NCI-H82 treated with DMSO at 0.1 percent for 48 hours (cell line): ENCODE data around the gene ARMH3.
"Not testable (repeated sequence)": the region's sequence is repeated elsewhere in the genome, so short reads cannot be mapped to it uniquely, and the experiment has no call there.

ENCODE experiments used
- DNase-seq: peaks from one replicate; lab custom pipeline; 2025; ENCODE audit not compliant: unreplicated experiment; lab: John Stamatoyannopoulos, UW

The ARMH3 gene

GRCh38 chr10:101993651-101994200 is 62.2 kb downstream of the ARMH3 start:
- DNase-seq, result peak; percentile 60

- peak; percentile 23 for DNase-seq
These were observed 62.8 kb downstream of the ARMH3 start for GRCh38 chr10:101993221-101993620.

- DNase-seq, result no peak
These were observed 68.8 kb downstream of the ARMH3 start for GRCh38 chr10:101987136-101987535.

- DNase-seq, result no peak
These were observed 69.4 kb downstream of the ARMH3 start for GRCh38 chr10:101986624-101986971.

- not testable (repeated sequence) for DNase-seq
These were observed 75.3 kb downstream of the ARMH3 start for GRCh38 chr10:101980677-101981076.

GRCh38 chr10:101974091-101974971 is 81.6 kb downstream of the ARMH3 start:
- DNase-seq, result no peak

GRCh38 chr10:101972761-101973160 is 83.2 kb downstream of the ARMH3 start:
- no peak for DNase-seq

- no peak for DNase-seq
These were observed 86.5 kb downstream of the ARMH3 start for GRCh38 chr10:101969412-101969922.

- DNase-seq, result no peak
These were observed 87.0 kb downstream of the ARMH3 start for GRCh38 chr10:101968940-101969321.

GRCh38 chr10:101968286-101968939 is 87.6 kb downstream of the ARMH3 start:
- DNase-seq, result no peak

- DNase-seq, result no peak
These were observed 88.3 kb downstream of the ARMH3 start for GRCh38 chr10:101967713-101968112.

- DNase-seq, result no peak
These were observed 88.9 kb downstream of the ARMH3 start for GRCh38 chr10:101967119-101967518.

- no peak for DNase-seq
These were observed 90.8 kb downstream of the ARMH3 start for GRCh38 chr10:101965075-101965765.

GRCh38 chr10:101961591-101962498 is 94.1 kb downstream of the ARMH3 start:
- DNase-seq, result no peak

GRCh38 chr10:101960879-101961395 is 95.0 kb downstream of the ARMH3 start:
- no peak for DNase-seq

GRCh38 chr10:101959346-101959916 is 96.5 kb downstream of the ARMH3 start:
- DNase-seq, result no peak

GRCh38 chr10:101958691-101959090 is 97.3 kb downstream of the ARMH3 start:
- no peak for DNase-seq

GRCh38 chr10:101956898-101957297 is 99.1 kb downstream of the ARMH3 start:
- DNase-seq, result no peak

GRCh38 chr10:101956117-101956516 is 99.9 kb downstream of the ARMH3 start:
- no peak for DNase-seq

- DNase-seq, result no peak
These were observed 103.8 kb downstream of the ARMH3 start for GRCh38 chr10:101952191-101952590.
